ENCODE data around the gene MARCHF3. TPM values are rescaled to one million over a fixed set of nuclear protein-coding genes. Genes with fewer than 3 reads are reported as not detected.
A peak's percentile ranks its signal among the peaks of the same experiment; 100 is the strongest.

MARCHF3 gene
- total RNA-seq, 1 experiment from 2014 or later = 16.1 TPM

DNA sequence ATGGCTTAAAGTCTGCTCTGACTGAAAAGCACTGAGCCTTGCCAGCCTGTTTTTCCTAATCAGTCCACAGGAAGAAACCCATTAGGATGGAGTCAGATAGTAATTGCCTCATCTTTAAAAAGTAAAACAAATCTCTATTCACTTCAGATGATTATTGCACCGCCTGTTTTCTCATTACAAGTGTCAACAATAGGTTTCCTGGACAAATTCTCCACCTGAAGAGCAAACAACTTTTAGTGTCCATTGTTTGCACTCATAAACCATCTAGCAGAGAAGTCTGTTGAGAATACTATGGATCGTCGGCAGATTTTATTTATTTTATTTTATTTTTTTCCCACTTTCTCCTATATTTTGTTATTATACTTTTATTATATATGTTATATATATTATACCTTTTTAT lies 22.7 kb upstream of the MARCHF3 start:
- no peaks in the 10 kb centered on the region for H3K9me3 Mint-ChIP-seq (ENCODE audit: low read depth, unreplicated experiment)
- CTCF ChIA-PET = no interaction called here
- TF ChIP-seq, protein P1, sequence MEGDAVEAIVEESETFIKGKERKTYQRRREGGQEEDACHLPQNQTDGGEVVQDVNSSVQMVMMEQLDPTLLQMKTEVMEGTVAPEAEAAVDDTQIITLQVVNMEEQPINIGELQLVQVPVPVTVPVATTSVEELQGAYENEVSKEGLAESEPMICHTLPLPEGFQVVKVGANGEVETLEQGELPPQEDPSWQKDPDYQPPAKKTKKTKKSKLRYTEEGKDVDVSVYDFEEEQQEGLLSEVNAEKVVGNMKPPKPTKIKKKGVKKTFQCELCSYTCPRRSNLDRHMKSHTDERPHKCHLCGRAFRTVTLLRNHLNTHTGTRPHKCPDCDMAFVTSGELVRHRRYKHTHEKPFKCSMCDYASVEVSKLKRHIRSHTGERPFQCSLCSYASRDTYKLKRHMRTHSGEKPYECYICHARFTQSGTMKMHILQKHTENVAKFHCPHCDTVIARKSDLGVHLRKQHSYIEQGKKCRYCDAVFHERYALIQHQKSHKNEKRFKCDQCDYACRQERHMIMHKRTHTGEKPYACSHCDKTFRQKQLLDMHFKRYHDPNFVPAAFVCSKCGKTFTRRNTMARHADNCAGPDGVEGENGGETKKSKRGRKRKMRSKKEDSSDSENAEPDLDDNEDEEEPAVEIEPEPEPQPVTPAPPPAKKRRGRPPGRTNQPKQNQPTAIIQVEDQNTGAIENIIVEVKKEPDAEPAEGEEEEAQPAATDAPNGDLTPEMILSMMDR (IDR thresholded peaks at IDR 0.05; ENCODE audit: unreplicated experiment) = no peak
- no peaks in the 10 kb centered on the region for H3K36me3 Mint-ChIP-seq (ENCODE audit: insufficient read depth, unreplicated experiment)
- no peak overlapping the region for H3K27ac Mint-ChIP-seq (ENCODE audit: unreplicated experiment)
- H3K27me3 Mint-ChIP-seq (ENCODE audit: unreplicated experiment) = no peaks in the 10 kb centered on the region
- intact Hi-C loops (cut with micrococcal nuclease; ENCODE audit: unreplicated experiment) = no loop called here
- H3K4me3 Mint-ChIP-seq (ENCODE audit: low read depth, unreplicated experiment) = no peak overlapping the region
- DNase-seq = no peak
- no peaks in the 10 kb centered on the region for H3K4me1 Mint-ChIP-seq (ENCODE audit: low read depth, unreplicated experiment)
- BruUV-seq (replicated peaks) = no TSS peak

DNA sequence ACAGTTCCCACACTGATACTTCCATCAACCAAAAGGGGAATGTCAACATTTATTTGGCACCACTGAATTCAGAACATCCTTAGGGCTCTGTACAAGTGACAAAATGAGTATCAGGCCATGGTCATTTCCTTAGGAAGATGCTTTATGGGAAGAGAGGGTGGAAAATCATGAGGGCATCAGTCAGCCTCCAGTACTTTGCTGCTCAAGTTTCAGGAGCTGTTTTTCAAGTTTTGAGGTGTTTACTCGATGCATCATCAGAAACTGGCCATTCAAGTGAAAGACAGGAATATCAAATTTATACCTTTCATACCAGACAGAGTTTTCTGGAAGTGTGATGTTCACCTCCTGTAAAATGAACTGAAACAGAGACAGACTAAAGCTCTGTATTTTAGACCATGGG lies 21.2 kb upstream of the MARCHF3 start:
- H3K4me1 Mint-ChIP-seq (ENCODE audit: low read depth, unreplicated experiment) = no peaks in the 10 kb centered on the region
- H3K27me3 Mint-ChIP-seq (ENCODE audit: unreplicated experiment) = no peaks in the 10 kb centered on the region
- CTCF ChIA-PET = no interaction called here
- H3K36me3 Mint-ChIP-seq (ENCODE audit: insufficient read depth, unreplicated experiment) = no peaks in the 10 kb centered on the region
- no peaks in the 10 kb centered on the region for H3K9me3 Mint-ChIP-seq (ENCODE audit: low read depth, unreplicated experiment)
- no peak for DNase-seq
- TF ChIP-seq, protein P1 (IDR thresholded peaks at IDR 0.05; ENCODE audit: unreplicated experiment) = no peak
- H3K27ac Mint-ChIP-seq (ENCODE audit: unreplicated experiment) = no peak overlapping the region
- H3K4me3 Mint-ChIP-seq (ENCODE audit: low read depth, unreplicated experiment) = no peak overlapping the region
- intact Hi-C loops (cut with micrococcal nuclease; ENCODE audit: unreplicated experiment) = no loop called here
- BruUV-seq (replicated peaks) = no TSS peak

DNA sequence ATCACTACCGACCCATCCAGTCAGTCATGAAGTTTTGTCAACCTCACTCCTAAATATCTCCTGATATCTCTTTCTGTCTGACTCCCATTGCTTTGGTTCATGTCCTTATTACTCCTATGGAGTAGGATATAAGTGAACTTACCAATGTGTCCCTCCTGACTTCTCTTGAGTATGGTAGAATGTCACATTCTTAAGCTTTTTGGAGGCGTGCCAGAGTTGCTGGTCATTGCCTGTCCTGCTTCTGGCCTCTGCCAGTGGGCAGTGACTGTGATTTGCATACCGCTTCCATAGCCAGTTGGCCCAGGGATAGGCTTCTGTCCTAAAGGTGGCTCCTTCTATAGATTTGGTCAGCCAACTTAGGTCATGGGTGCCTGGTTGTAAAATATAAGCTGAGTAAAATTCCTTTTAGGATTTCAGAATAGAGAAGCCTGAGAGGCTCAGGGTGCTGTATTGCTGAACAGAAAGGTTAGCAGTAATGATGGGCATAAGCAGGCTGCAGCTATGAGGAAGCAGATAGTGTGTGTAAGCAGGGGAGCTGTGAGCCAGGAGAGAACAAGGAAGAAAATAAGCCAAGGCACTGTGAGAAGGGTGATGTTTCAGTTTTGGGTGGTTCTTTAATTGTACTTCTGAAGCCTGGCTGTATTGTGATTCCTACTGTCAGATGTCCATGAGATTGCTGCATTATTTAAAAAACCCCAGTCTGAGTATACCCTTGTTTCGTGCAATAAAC lies 16.1 kb upstream of the MARCHF3 start:
- intact Hi-C loops (cut with micrococcal nuclease; ENCODE audit: unreplicated experiment) = no loop called here
- Mint-ChIP-seq H3K27me3 (ENCODE audit: unreplicated experiment) (no peaks in the 10 kb centered on the region), H3K9me3 (ENCODE audit: low read depth, unreplicated experiment) (no peaks in the 10 kb centered on the region), H3K4me1 (ENCODE audit: low read depth, unreplicated experiment) (peaks cover 3% of the 10 kb centered on the region), H3K27ac (ENCODE audit: unreplicated experiment) (no peak overlapping the region), H3K36me3 (ENCODE audit: insufficient read depth, unreplicated experiment) (no peaks in the 10 kb centered on the region), H3K4me3 (ENCODE audit: low read depth, unreplicated experiment) (no peak overlapping the region)
- DNase-seq = peak; percentile 15
- no TSS peak for BruUV-seq (replicated peaks)
- TF ChIP-seq, protein P1 (IDR thresholded peaks at IDR 0.05; ENCODE audit: unreplicated experiment) = no peak
- CTCF ChIA-PET = no interaction called here

DNA sequence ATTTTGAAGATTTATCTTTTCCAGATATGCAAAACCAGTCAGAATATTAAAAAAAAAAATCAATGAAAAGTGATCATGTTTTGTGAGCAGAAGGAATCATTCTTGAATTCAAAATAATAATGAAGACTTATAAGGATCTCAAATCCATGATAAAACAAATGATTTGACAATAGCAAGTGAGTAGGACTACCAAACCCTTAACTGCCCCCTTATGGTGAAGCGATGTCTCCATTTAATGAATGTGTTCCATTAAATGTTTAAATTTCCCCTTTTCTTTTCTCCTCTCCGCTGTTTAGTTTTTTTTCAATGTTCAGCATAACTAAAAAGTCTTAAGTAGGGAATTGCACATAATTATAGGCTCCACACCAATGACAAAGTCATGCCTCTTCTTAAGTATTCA lies 12.2 kb upstream of the MARCHF3 start:
- CTCF ChIA-PET = no interaction called here
- intact Hi-C loops (cut with micrococcal nuclease; ENCODE audit: unreplicated experiment) = no loop called here
- no peak overlapping the region for H3K27ac Mint-ChIP-seq (ENCODE audit: unreplicated experiment)
- H3K27me3 Mint-ChIP-seq (ENCODE audit: unreplicated experiment) = no peaks in the 10 kb centered on the region
- H3K9me3 Mint-ChIP-seq (ENCODE audit: low read depth, unreplicated experiment) = no peaks in the 10 kb centered on the region
- H3K4me1 Mint-ChIP-seq (ENCODE audit: low read depth, unreplicated experiment) = peaks cover 26% of the 10 kb centered on the region
- no TSS peak for BruUV-seq (replicated peaks)
- H3K4me3 Mint-ChIP-seq (ENCODE audit: low read depth, unreplicated experiment) = no peak overlapping the region
- no peak for DNase-seq
- TF ChIP-seq, protein P1 (IDR thresholded peaks at IDR 0.05; ENCODE audit: unreplicated experiment) = no peak
- H3K36me3 Mint-ChIP-seq (ENCODE audit: insufficient read depth, unreplicated experiment) = no peaks in the 10 kb centered on the region

All from Calu3 (cell line).